Stimulated activated CD4-positive, alpha-beta T cell treated with anti-CD3 and anti-CD28 coated beads, TNF-alpha, amount 100 ng/mL, for 4 hours (primary cell): ENCODE data around the gene RAI2.

Experiments
- DNase-seq, 3 experiments: peaks; one replicate each; pipeline ENCODE4 v3.0.0-alpha.2; 2020; ENCODE audit warnings: low read depth in 3 of 3

RAI2 gene

DNA sequence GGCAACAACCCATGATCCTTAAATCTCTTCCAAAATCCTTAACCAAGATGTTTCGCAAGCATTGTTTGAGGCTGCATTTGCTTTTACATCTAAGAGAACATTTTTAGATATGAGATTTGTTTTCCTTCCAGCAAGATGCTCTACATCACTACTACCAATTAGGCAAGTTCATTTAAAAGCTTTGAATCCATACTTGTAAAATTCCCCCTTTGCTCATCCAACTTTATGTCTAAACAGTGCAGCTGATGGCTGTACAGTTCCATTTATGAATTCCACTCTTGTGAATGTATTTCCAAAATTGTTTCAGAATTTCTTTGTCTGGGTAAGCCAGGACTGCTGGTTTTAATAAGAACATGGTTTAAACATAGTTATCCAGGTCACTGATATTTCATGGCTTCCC is 31.5 kb downstream of the RAI2 start:
- no peak for DNase-seq

DNA sequence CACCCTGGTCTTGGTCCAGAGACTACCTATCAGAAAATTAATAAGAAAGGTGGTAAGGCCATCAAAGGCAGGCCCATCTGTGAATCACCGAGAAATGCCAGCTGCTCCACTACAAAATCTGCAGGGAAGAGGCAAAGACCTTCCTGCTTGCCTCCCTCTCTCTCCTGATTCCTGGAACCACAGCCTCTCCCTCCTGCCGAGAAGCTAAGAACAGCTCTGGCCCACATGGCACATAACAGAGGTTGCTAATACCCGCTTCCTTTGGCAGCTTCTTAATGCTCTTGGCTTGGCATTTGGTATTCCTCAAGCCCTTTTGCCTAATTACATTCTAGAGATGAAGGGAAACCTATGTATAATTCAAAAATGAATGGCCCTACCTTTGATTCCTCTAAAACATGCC is 32.9 kb downstream of the RAI2 start:
- DNase-seq, result no peak

DNA sequence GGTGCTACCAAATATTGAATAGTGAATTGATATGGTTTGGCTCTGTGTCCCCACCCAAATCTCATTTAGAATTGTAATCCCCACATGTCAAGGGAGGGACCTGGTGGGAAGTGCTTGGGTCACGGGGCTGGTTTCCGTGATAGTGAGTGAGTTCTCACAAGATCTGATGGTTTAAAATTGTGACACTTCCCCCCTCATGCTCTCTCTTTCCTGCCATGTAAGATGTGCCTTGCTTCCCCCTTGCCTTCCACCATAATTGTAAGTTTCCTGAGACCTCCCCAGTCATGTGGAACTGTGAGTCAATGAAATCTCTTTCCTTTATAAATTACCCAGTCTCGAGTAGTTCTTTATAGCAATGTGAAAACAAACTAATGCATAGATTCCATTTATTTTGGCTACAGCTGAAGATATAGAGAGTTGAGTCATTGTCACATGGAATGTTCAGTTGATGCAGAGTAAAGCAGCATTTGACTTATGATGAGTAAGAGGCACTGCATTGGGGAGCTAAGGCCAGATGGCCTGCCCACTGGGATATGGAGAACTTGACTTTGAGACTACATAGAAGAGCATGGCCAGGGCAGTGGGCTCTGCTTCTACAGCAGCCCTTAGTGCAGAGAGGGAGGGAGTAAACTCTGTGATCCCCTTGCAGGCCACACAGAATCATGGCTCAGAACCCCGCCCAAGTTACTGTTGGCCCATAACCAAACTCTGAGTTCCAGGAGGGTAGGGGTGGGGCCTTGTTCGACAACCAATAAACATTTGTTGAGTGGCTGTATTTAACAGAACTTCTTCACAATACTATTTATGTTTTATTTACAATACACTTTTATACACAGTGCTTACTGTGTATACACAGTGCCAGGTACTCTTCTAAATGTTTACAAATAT is 34.2 kb downstream of the RAI2 start:
- DNase-seq, result no peak

DNA sequence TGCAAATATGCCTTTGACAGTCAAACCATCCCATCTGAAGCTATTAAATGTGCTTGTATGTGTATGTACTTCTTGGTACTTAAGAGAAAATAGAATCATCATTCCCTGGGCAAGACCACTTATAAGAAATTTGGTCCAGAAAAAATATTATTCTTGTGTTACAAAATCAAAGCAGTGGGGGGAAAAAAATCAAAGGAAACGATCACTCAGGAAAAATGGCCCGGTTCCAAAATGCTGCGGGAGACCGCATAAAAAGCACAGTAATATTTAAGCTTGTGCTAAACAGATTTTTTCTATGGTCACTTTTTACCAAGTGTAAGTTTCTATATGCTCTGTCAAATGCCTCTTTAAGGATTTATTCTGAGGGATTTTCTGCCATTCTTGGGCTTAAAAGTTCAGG is 36.1 kb downstream of the RAI2 start:
- no peak for DNase-seq

DNA sequence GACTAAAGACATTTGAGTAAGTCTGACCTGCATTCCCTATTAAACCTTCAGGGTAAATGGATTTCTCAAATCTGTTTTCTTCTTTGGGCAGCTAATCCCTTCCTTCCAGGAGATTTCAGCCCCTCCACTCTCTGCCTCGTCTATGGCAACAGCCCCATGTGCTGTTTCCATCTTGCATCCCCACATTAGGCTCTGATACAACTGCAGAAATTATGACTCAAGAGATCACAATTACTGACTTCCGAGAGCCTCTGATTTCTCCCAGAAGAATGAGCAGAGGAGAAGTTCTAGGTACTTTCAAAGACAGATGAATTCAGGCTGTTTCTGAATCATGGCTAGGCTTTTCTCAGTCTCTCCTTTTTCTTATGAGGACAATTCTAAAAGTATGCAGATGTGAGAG is 38.7 kb downstream of the RAI2 start:
- DNase-seq, result no peak

DNA sequence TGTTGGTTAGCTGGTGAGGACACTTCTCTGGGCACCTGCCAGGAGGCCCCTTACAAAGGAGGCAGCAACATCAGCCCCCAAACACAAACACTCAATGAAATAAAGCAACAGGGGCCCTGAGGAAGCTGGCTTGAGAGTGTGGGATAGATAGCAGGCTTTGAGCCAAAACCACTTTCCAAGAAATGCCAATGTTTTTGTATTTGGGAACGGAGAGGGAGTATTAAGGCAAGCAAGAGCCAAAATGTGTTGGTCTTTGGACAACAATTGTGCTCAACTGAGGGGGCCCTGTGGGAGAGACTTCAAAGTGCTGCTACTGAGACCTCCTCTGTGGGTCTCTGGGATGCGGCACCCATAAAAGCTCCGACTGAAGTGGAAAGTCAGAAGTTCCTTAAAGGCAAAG is 41.0 kb downstream of the RAI2 start:
- DNase-seq, result no peak

DNA sequence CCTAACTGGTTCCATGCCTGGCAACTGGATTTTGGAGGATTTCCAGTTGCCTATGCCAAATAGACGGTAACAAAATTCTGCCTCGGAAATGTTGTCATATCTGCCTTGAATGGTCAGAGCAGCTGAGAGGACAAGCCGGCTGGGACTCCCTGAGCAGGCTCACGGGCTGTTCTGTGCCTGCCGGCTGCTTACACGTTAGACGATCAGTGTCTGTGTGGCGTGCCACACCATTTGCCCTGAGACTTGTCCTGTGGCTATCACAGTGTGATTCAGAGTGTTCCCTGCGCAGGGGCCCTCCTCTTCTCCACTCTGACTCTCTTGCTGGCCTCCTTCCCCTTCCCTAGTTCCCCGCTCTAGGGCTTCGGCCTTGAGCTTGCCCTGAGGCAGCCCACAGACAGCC is 42.4 kb downstream of the RAI2 start:
- DNase-seq, result no peak

DNA sequence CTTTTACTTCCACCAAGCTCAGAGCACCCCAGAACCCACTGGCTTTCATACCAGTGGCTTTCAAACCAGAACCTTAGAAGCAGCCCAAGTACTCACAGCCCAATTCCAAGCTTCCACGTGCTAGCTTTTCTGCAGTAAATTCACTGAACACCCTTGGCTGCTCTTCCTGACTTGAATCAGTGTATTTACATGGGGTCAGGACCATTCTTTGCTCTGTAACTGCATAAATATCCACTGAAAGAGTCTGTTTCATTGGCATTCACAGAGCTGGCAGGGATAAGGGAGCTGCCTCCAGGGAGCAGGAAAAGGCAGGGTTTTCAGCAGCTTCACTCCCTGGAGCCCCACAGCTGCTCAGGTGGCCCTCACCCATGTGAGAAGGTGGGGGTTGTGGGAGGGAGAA is 43.8 kb downstream of the RAI2 start:
- no peak for DNase-seq

DNA sequence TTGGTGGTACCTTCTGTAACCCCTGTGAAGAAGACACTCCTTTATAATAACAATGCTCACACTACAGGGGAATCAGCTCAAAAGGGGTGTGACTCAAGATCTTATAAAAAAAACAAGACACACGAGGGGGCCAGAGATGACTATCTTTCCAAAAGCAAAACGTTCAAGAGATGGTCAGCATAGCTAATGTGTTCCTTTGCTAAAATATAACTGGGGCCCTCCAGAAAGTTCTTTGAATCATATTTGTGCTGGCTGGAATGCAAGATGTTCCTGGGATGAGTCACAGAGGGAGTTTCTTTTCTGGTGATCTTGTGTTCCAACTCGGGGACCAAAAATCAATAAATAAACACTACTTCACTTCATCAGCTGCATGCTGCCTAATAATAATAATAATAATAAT is 46.5 kb downstream of the RAI2 start:
- DNase-seq, result no peak

DNA sequence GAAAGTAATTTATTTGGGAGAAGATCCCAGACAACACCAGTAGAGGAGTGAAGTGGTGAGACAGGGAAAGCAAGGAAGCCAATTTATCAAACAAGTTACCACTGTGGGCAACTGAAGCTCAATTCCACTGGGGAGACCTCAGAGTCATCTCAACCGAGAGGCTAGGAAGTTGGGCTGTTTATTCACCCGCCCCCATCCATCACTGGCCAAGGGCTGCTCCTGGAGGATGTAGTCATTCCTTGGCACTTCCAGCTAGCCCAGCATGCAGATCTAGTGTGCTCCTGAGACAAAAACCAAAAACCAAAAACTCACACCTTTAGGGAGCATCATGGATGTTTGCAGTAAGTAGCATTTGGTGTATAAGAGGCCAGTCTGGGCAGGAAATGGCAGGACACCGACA is 47.0 kb downstream of the RAI2 start:
- DNase-seq, result no peak

DNA sequence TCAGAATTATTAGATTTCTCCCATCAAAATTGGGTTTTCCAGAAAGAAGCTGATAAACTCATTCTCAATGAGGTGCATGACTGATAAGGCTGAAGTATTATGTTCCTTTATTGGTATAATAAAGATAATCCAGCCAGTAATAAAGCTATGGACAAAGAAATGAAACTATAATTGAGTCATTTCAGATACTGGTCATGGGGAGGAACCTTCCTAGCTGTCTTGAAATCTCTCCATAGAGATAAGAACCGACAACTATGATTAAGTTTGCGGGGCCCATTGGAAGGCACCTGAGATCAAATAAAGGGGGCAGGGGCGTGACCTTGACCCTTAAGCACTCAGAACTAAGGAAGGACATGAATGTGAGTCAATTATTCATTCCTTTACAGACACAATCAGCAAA is 47.8 kb downstream of the RAI2 start:
- DNase-seq, result no peak

DNA sequence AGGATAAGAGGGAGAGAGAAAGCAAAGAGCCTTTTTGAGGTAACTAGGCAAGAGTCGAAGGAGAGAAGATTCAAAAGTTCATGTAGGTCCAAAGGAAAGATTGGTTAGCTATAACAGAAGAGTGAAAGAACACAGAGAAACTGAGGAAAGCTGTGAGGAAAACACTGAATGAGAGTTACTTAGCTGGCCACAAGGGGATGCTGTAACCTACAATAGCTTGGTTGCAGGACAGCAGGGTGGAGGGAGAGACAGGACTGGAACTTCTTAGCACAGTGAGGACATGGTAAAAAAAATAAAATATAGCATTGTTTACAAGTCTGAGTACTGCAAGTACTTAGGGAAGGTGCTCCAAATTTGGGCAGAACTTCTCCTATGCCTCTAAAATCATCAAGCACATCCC is 48.3 kb downstream of the RAI2 start:
- DNase-seq, result no peak

DNA sequence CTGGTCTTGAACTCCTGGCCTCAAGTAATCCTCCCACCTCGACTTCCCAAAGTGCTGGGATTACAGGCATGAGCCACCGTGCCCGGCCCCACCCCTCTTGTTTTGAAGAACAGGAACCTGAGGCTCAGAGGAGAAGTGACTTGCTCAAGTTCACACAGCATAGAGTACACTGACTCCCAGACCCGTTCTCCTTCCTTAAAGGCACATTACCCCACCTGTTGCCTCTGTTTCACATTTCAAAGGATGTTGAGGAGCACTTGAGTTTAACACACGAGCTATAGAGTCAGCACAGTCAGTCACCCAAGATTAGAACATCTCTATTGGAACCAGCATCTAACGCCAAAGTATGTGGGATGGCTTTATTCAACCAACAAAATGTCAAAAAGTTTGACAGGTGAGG is 51.1 kb downstream of the RAI2 start:
- DNase-seq, result no peak

DNA sequence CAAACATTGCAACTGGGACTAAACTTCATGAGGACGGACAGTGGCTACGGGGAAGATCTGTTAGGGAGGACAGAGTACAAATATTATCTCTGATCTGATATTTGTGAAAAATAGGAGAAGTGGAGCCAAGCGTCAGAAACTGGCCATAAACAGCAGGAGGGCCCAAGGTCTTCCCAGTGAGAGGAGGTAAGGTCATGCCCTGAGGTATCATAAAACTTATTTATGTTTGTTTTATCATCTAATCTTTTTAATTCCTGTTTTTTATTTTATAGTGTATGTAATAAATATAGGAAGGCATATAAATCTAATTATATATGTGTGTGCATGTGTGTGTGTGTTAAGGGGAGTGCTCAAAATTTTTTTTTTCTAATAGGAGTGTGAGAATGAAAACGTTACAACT is 51.8 kb downstream of the RAI2 start:
- DNase-seq, result no peak

DNA sequence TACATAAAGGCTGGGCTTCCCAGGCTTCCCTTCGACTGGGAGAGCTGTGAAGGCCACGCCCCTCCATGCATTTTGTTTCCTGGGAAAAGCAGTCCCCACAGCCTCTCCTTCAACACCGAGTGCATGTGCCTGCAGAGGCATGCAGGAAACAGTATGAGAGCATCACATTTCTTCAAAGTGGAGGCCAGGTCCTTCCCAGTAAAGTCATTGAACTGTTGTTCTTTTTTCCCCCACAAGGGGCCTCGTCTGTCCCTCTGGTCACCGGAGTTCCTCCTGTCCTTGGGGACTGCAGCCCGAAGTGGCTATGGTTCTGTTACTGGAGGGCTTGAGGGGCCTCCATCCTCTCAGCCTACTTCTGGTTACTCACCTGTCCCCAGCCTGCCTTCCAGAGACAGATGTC is 56.0 kb downstream of the RAI2 start:
- no peak for DNase-seq

DNA sequence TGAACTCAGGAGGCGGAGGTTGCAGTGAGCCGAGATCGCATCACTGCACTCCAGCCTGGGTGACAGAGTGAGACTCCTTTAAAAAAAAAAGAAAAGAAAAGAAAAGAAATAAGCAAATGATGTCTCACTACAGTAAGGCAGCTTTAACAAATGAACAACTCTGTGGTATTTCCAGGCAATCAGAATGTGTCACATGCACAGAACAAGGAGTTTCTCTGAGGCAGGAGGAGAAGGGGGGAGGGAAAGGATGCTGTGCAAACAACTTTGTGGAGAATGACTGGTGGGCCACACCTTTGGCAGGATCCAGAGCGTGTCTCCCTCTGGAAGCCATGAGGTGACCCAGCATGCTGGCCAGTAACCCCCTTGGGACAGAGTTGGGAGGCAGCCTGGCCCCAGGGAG is 57.6 kb downstream of the RAI2 start:
- no peak for DNase-seq

DNA sequence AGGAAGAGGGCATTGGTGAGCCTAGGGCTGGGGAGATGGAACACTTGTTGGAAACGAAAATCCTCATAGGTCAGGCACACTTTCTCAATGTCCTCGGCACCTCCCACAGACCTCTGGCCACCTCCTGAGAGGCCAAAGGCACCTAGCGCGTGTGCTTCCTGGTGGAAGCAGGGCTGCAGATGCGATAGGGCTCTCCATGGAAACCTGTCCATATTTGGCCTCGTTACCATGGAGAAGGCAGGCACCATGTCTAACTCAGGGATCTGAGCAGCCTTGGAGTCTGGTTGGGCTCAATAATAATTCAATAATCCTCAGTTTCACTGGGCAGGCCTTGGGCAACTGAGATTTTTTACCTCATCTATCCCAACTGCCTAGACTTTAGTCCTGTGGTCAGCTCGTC is 58.3 kb downstream of the RAI2 start:
- no peak for DNase-seq

DNA sequence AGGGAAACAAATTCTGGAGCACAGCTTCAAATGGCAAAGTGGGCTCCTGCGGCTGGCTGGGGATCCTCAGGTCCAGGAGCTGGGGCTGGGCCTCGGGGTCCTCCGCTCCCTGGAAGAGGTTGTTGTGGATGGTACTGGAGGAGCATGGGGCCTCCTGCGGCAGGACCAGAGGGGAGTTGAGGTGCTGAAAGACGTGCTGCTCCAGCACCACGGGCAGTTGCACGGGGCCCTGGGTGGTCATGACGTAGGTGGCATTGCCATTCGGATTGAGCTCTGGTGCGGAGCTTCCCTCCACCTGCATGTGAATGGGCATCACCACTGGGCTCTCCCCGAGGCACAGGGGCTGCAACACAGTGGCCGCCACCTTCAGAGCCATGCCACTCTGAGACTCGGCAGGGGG is 59.7 kb downstream of the RAI2 start:
- no peak for DNase-seq

DNA sequence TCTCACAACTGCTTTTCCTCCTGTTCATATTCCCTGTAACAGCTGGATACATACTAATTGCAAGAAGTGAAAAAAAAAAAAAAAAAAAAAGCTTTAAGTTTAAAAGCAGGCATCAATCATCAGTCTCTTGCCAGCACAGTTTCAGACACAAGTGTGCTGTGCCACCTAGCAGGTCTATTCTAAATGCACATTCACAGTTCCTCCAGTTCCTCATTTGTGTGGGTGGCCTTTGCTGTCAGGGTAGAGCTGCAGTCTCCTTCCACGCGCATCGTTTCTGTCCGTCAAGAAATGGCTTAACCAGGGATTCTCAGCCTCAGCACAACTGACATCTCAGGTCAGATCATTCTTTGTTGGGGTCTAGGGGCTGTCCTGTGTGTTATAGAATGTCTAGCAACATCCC is 62.2 kb downstream of the RAI2 start:
- no peak for DNase-seq

DNA sequence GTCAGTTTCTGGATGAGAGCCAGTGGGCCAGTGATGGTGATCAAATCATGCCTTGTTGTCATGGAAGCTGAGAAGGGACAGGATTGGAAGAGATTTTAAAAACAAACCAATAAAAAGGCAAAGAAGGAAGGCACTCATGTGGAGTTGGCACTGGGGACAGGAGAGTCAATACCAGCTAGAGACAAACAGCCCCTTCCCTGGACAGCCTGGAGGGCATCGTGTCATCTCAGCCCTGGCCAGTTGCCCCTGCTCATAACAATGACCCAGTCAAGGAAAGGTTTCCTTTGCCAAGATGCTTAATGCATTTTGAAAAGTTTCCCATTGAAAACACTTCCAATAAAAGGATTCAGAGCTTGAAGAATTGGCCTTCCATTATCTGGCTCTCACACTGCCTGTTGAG is 68.3 kb downstream of the RAI2 start:
- no peak for DNase-seq

DNA sequence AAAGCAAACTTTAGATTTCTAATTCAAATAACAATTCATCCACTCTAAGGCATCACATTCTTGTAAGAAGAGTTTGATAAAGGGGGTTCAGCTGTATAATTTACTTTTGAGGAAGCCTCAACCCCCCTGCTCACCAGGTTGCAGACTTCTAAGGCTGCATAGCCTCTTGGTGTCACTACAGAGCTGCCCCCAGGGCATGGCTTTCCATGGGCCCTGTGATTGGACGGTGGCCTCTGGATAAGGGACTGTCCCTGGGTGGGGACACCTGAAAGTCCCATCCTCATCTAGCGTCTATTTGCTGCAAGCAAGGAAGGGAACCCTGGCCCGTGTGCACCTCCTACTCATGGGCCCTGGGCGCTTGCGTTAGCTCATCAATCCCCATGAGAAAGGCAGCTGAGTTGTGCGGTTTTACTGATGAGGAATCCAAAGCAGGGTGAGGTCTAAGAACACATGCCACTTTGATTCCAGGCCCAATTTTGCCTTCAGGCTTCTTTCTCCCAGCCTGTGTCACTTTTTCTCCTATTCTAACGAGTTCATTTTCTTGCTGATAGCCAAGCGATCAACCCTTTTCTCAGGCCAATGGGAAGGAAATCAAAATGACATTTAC is 72.0 kb downstream of the RAI2 start:
- DNase-seq, result no peak

DNA sequence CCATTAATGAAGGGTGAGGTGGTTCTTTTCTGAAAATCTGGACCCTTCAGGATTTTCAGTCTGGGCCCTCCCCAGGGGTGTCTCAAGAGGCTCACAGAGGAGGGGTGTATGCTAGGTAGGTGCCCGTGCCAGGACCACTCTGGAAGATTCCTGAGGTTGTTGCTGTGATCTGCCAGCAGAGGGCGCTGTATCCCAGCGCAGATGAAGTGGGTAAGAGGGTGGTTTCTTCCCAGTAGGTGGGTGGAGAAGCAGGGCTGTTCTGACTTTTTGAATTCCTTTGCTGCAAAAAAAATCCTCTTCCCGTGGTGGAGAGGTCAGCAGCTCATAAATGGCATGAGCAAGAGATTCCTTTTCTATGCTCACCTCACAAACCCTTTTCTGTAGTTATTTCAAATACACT is 72.7 kb downstream of the RAI2 start:
- peak in 2 of 3 experiments; percentile 12 to 14 for DNase-seq

DNA sequence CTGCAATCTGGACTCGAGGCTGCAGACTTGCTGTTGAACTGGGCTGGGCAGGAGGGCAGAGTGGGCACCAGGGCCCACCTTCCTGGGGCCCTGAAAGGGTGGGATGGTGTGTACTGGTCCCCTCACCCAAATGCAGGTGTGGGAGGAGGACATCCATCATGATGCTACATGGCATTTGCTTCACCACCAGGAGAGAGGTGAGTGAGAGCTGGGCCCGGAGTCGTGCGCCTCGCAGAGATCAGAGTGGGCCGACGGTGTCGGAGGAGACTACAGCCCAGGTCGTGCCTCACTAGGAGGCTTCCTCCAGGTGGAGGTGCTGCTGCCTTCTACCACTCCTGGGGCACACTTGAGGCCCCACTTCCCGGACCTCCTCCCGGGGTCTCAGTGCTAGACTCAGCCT is 73.5 kb downstream of the RAI2 start:
- DNase-seq, result no peak
